ENCODE data around the gene ZNF543. TPM values are rescaled to one million over a fixed set of nuclear protein-coding genes. Genes with fewer than 3 reads are reported as not detected.

Gene ZNF543
- total and polyA plus RNA-seq, 2 of the 13 experiments (the other 11 are each of a cell fraction or from before 2014, with no cell fraction given): 2.1 to 8.9 TPM

DNA sequence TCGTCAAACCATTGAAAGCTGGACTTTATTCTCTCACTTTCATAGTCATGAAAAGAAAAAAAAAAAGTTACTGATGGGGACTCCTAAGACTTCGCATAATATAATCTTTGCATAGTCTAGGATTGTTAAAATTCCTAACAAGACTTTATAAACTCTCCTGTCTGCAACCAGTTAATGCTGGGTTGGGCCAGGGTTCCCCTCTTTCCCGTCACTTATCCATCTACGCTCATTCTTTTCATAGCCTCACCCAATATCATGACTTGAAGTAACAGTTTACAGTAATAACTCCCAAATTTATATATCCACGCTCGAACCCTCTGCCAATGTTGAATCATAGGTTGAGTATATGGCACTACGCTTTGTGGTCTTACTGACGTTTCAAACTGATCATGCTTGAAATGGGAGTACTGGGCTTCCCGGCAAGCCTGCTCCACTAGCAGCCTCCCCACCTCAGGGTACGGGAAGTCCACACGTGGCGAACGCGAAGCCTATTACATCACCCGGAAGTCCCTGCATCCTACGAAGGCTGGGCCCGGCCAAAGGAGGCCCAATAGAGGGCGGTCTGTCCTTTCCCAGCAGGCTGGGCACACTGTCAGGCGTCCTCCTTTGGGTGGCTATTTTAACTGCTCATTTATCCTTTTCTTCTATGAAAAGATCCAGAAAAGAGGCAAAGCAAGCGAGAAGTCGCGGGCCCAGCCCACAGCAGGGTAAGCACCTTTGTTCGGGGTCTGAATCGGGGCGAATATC lies 40.7 kb upstream of the ZNF543 start (continued):
- TF ChIP-seq ZFP62 (CRISPR knock-in tag; IDR thresholded peaks at IDR 0.05) (no peak), GPN1 (CRISPR knock-in tag; IDR thresholded peaks at IDR 0.05; ENCODE audit: borderline replicate concordance) (no peak), CEBPG (CRISPR knock-in tag; IDR thresholded peaks at IDR 0.05) (peak; percentile 99), EHMT2 (IDR thresholded peaks at IDR 0.05; ENCODE audit: borderline replicate concordance, low read depth, low read length) (no peak), SMAD9 (CRISPR knock-in tag; IDR thresholded peaks at IDR 0.05) (no peak), BORCS8-MEF2B (CRISPR knock-in tag; IDR thresholded peaks at IDR 0.05) (peak; percentile 45; the same call in 1 of the 2 replicates), HBP1 (CRISPR knock-in tag; IDR thresholded peaks at IDR 0.05; ENCODE audit: low read depth) (peak; percentile 59; the same call in 1 of the 2 replicates), ZNF501 (CRISPR knock-in tag; IDR thresholded peaks at IDR 0.05) (no peak), IRF2 (CRISPR knock-in tag; IDR thresholded peaks at IDR 0.05) (peak; percentile 92), SNAI1 (CRISPR knock-in tag; IDR thresholded peaks at IDR 0.05; ENCODE audit: borderline replicate concordance) (peak; percentile 65; the same call in 1 of the 2 replicates)
- TF ChIP-seq, protein P1, sequence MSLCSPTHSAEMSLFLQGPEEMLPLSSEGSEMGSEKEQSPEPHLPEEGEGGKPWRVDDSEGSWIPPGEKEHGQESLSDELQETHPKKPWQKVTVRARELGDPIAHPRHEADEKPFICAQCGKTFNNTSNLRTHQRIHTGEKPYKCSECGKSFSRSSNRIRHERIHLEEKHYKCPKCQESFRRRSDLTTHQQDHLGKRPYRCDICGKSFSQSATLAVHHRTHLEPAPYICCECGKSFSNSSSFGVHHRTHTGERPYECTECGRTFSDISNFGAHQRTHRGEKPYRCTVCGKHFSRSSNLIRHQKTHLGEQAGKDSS (CRISPR knock-in tag; IDR thresholded peaks at IDR 0.05; ENCODE audit: borderline replicate concordance, low read depth): 0 out of 2 replicates have a peak, but pooled peaks have one; percentile 33
